Neuronal stem cell (in vitro differentiated cells): ENCODE measurements around the gene CT47C1.
A peak's percentile ranks its signal among the peaks of the same experiment; 100 is the strongest.

Experiments
- DNase-seq: peaks from one replicate; pipeline ENCODE4 v3.0.0-alpha.2; 2013; ENCODE audit warnings: low spot score
- H2AFZ ChIP-seq: one replicate; pipeline ENCODE4 v1.6.1; 2013; ENCODE audit warnings: mild to moderate bottlenecking, low read length, inconsistent platforms
- H2AK5ac ChIP-seq: 2 replicates; pipeline ENCODE4 v1.6.1; 2013; ENCODE audit warnings: low read depth, mild to moderate bottlenecking, inconsistent platforms, low read length, moderate library complexity, mixed read lengths
- H2BK120ac ChIP-seq: 2 replicates; pipeline ENCODE4 v1.6.1; 2013; ENCODE audit warnings: low read depth, mild to moderate bottlenecking, inconsistent platforms, low read length, moderate library complexity, mixed read lengths
- H2BK12ac ChIP-seq: one replicate; pipeline ENCODE4 v1.6.1; 2013; ENCODE audit warnings: low read length, inconsistent platforms
- H2BK15ac ChIP-seq: 2 replicates; pipeline ENCODE4 v1.6.1; 2013; ENCODE audit warnings: mild to moderate bottlenecking, low read length, inconsistent platforms, mixed read lengths
- H2BK5ac ChIP-seq: one replicate; pipeline ENCODE4 v1.6.1; 2013; ENCODE audit warnings: inconsistent platforms, mild to moderate bottlenecking, low read length, moderate library complexity
- H3K14ac ChIP-seq: one replicate; pipeline ENCODE4 v1.6.1; 2013; ENCODE audit warnings: low read length, inconsistent platforms
- H3K18ac ChIP-seq: 2 replicates; pipeline ENCODE4 v1.6.1; 2013; ENCODE audit warnings: low read length, inconsistent platforms
- H3K23ac ChIP-seq: 2 replicates; pipeline ENCODE4 v1.6.1; 2013; ENCODE audit warnings: low read depth, mild to moderate bottlenecking, mixed read lengths, low read length, inconsistent platforms; ENCODE audit not compliant: poor library complexity
- H3K27ac ChIP-seq: replicated peaks from 3 replicates; pipeline ENCODE4 v1.5.1; 2013; ENCODE audit warnings: low read length, inconsistent platforms
- H3K27me3 ChIP-seq, 3 experiments: 2 replicates each; pipeline ENCODE4 v1.6.1; 2013; ENCODE audit warnings: low read length in 3 of 3, mild to moderate bottlenecking in 2 of 3, inconsistent platforms in 1 of 3, low read depth in 1 of 3, mixed read lengths in 1 of 3, moderate library complexity in 1 of 3; ENCODE audit not compliant: control insufficient read depth in 3 of 3, insufficient read depth in 3 of 3
- H3K36me3 ChIP-seq, 2 donors: replicated peaks in 1 of 2; 2 replicates each; pipeline ENCODE4 v1.6.1; 2013; ENCODE audit warnings: low read length in 2 of 2; ENCODE audit not compliant: control insufficient read depth in 2 of 2, insufficient read depth in 2 of 2
- H3K4ac ChIP-seq: 2 replicates; pipeline ENCODE4 v1.6.1; 2013; ENCODE audit warnings: inconsistent platforms, mild to moderate bottlenecking, low read length, moderate library complexity
- H3K4me1 ChIP-seq, 2 donors: 1 replicate in 1 of 2; 2 replicates in 1 of 2; pipeline ENCODE4 v1.6.1; 2013; ENCODE audit warnings: low read length in 2 of 2, low read depth in 1 of 2; ENCODE audit not compliant: control insufficient read depth in 2 of 2, insufficient read depth in 1 of 2
- H3K4me2 ChIP-seq: one replicate; pipeline ENCODE4 v1.6.1; 2013; ENCODE audit warnings: mild to moderate bottlenecking, low read length, inconsistent platforms; ENCODE audit not compliant: insufficient read depth, poor library complexity, severe bottlenecking
- H3K4me3 ChIP-seq, 2 donors: 2 replicates each; pipeline ENCODE4 v1.5.1; 2013; ENCODE audit warnings: low read length in 2 of 2, mild to moderate bottlenecking in 2 of 2, inconsistent platforms in 1 of 2, moderate library complexity in 1 of 2
- H3K79me1 ChIP-seq: one replicate; pipeline ENCODE4 v1.6.1; 2013; ENCODE audit warnings: low read depth, mild to moderate bottlenecking, inconsistent platforms, low read length, moderate library complexity
- H3K9ac ChIP-seq: one replicate; pipeline ENCODE4 v1.6.1; 2013; ENCODE audit warnings: mild to moderate bottlenecking, low read depth, low read length, inconsistent platforms; ENCODE audit not compliant: poor library complexity
- H3K9me3 ChIP-seq, 2 donors: replicated peaks in 1 of 2; 2 replicates each; pipeline versions ENCODE3 to v1.6.1; 2013; ENCODE audit warnings: low read length in 2 of 2, mild to moderate bottlenecking in 2 of 2, inconsistent platforms in 1 of 2, low read depth in 1 of 2, mixed read lengths in 1 of 2, moderate library complexity in 1 of 2; ENCODE audit not compliant: control insufficient read depth in 2 of 2, insufficient read depth in 1 of 2
- H4K8ac ChIP-seq: one replicate; pipeline ENCODE4 v1.6.1; 2013; ENCODE audit warnings: low read depth, mild to moderate bottlenecking, inconsistent platforms, low read length, moderate library complexity
- H4K91ac ChIP-seq: one replicate; pipeline ENCODE4 v1.6.1; 2013; ENCODE audit warnings: low read length, low read depth, mild to moderate bottlenecking, inconsistent platforms; ENCODE audit not compliant: poor library complexity
- WGBS, 2 donors: extraction: QIAGEN DNeasy Blood & Tissue Kit; methylation state at CpG; one replicate each; pipeline ENCODE4 v1.1.7; 2013; ENCODE audit warnings: missing lambda C conversion rate in 2 of 2, mixed read lengths in 1 of 2; ENCODE audit not compliant: insufficient read length in 2 of 2, insufficient replicate concordance in 1 of 2; ENCODE audit errors: extremely low coverage in 2 of 2; 5-methylcytosine and 5-hydroxymethylcytosine counted together

CT47C1 gene

DNA sequence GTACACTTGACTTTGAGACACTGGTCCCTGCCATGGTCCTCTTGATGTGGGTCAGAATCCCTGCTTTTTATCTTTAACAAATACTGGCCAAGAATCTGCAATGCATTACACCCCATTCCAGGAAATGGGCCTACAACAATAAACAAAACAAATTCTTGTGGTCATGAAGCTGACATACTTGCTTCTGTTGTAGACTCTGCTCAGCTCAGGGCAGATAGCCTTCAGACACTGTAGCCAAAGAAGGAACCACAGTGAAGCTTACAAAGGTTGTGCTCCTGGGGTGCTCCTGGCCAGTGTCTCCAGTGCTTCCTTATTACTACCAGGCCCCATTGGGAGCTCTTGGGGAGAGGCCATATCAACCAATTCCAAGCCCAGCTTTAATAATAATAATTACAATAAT lies 33.0 kb downstream of the CT47C1 start:
- H4K8ac ChIP-seq: no peak overlapping the region
- no peak overlapping the region for H2BK12ac ChIP-seq
- H3K4me3 ChIP-seq: no peak overlapping the region
- H2AFZ ChIP-seq: no peak overlapping the region
- H3K79me1 ChIP-seq: no peaks in the 10 kb centered on the region
- no peak overlapping the region for H3K27ac ChIP-seq
- no peak overlapping the region for H4K91ac ChIP-seq
- H3K23ac ChIP-seq: no peak overlapping the region
- H2AK5ac ChIP-seq: no peak overlapping the region
- no peak overlapping the region for H2BK5ac ChIP-seq
- DNase-seq: no peak
- peaks cover 0 to 12% (median 0%) of the 10 kb centered on the region in 3 experiments for H3K27me3 ChIP-seq
- no peak overlapping the region for H3K18ac ChIP-seq
- H3K4me2 ChIP-seq: no peak overlapping the region
- H3K4ac ChIP-seq: no peak overlapping the region
- no peaks in the 10 kb centered on the region for H3K4me1 ChIP-seq
- no peak overlapping the region for H2BK15ac ChIP-seq
- H3K9ac ChIP-seq: no peak overlapping the region
- H3K9me3 ChIP-seq: no peaks in the 10 kb centered on the region
- no peak overlapping the region for H2BK120ac ChIP-seq
- H3K14ac ChIP-seq: no peak overlapping the region
- H3K36me3 ChIP-seq: no peaks in the 10 kb centered on the region

GRCh38 chrX:119107206-119107605 lies 34.4 kb downstream of the CT47C1 start:
- DNase-seq: no peak
- H3K4me1 ChIP-seq: no peaks in the 10 kb centered on the region
- H2BK15ac ChIP-seq: no peak overlapping the region
- no peak overlapping the region for H3K4me3 ChIP-seq
- H3K14ac ChIP-seq: no peak overlapping the region
- no peak overlapping the region for H2AFZ ChIP-seq
- no peak overlapping the region for H4K8ac ChIP-seq
- no peak overlapping the region for H3K4me2 ChIP-seq
- no peaks in the 10 kb centered on the region for H3K79me1 ChIP-seq
- H2BK120ac ChIP-seq: no peak overlapping the region
- no peaks in the 10 kb centered on the region for H3K9me3 ChIP-seq
- no peak overlapping the region for H2AK5ac ChIP-seq
- H3K27ac ChIP-seq: no peak overlapping the region
- H3K4ac ChIP-seq: no peak overlapping the region
- H4K91ac ChIP-seq: no peak overlapping the region
- H3K23ac ChIP-seq: no peak overlapping the region
- no peak overlapping the region for H3K9ac ChIP-seq
- H2BK12ac ChIP-seq: no peak overlapping the region
- no peak overlapping the region for H3K18ac ChIP-seq
- no peaks in the 10 kb centered on the region for H3K36me3 ChIP-seq
- H2BK5ac ChIP-seq: no peak overlapping the region
- H3K27me3 ChIP-seq: peaks cover 0 to 6% (median 0%) of the 10 kb centered on the region in 3 experiments

GRCh38 chrX:119118780-119119395 lies 46.1 kb downstream of the CT47C1 start:
- no peak overlapping the region for H3K4me3 ChIP-seq
- no peak overlapping the region for H4K91ac ChIP-seq
- peak; percentile 31 for DNase-seq
- H3K9me3 ChIP-seq: no peaks in the 10 kb centered on the region
- no peak overlapping the region for H3K4ac ChIP-seq
- H3K27me3 ChIP-seq: peaks cover 0 to 19% (median 0%) of the 10 kb centered on the region in 3 experiments
- H2BK120ac ChIP-seq: no peak overlapping the region
- no peak overlapping the region for H3K4me2 ChIP-seq
- no peak overlapping the region for H3K23ac ChIP-seq
- no peaks in the 10 kb centered on the region for H3K36me3 ChIP-seq
- H2BK15ac ChIP-seq: no peak overlapping the region
- H3K27ac ChIP-seq: no peak overlapping the region
- no peak overlapping the region for H2BK12ac ChIP-seq
- H2AK5ac ChIP-seq: no peak overlapping the region
- WGBS, 2 donors: no CpG with 5 or more reads among the region's 6 CpGs
- H3K18ac ChIP-seq: no peak overlapping the region
- no peaks in the 10 kb centered on the region for H3K79me1 ChIP-seq
- H3K14ac ChIP-seq: no peak overlapping the region
- no peak overlapping the region for H3K9ac ChIP-seq
- H2AFZ ChIP-seq: no peak overlapping the region
- no peak overlapping the region for H4K8ac ChIP-seq
- H2BK5ac ChIP-seq: no peak overlapping the region
- no peaks in the 10 kb centered on the region for H3K4me1 ChIP-seq

GRCh38 chrX:119121341-119121740 lies 48.5 kb downstream of the CT47C1 start:
- no CpG with 5 or more reads among the region's 1 CpG for WGBS, 2 donors
- Histone ChIP-seq H3K27ac (no peak overlapping the region), H3K23ac (no peak overlapping the region)

More at GRCh38 chrX:119121341-119121740, 48.5 kb downstream of the CT47C1 start:
- no peak overlapping the region for H3K4me2 ChIP-seq
- no peak overlapping the region for H4K8ac ChIP-seq
- no peak for DNase-seq
- no peak overlapping the region for H3K9ac ChIP-seq
- no peak overlapping the region for H3K4ac ChIP-seq
- H3K4me1 ChIP-seq: no peaks in the 10 kb centered on the region
- no peak overlapping the region for H3K14ac ChIP-seq
- H3K36me3 ChIP-seq: no peaks in the 10 kb centered on the region
- no peak overlapping the region for H2BK15ac ChIP-seq
- H4K91ac ChIP-seq: no peak overlapping the region
- peaks cover 0 to 13% (median 0%) of the 10 kb centered on the region in 3 experiments for H3K27me3 ChIP-seq
- no peak overlapping the region for H2BK5ac ChIP-seq
- no peak overlapping the region for H2BK120ac ChIP-seq
- H2AFZ ChIP-seq: no peak overlapping the region
- H2AK5ac ChIP-seq: no peak overlapping the region
- H3K9me3 ChIP-seq: no peaks in the 10 kb centered on the region
- H3K4me3 ChIP-seq: no peak overlapping the region
- H3K79me1 ChIP-seq: no peaks in the 10 kb centered on the region
- no peak overlapping the region for H3K18ac ChIP-seq
- no peak overlapping the region for H2BK12ac ChIP-seq
